ENCODE measurements around the gene NRCAM. TPM values are rescaled to one million over a fixed set of nuclear protein-coding genes. Genes with fewer than 3 reads are reported as not detected.

NRCAM gene
- total RNA-seq, 2 donors from 2014 or later = 17.9 to 28.2 TPM

DNA sequence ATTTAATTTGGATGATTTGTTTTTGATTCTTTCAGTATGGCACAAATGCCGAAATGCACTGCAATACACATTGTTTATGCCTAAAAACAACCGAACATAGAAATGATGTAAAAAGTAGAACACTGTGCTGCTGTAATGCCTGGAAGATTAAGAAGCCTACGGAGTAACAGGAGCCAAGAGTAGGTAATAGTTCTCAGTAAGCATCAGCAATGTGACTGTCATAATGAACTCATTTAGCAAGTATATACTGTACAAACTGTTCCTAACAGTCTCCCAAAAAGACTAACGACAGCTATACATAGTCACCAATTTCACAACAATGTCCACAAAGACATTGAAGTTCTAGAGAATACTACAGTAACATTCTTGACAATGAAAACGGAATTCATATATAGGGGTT lies 307.1 kb downstream of the NRCAM start:
- H3K36me3 ChIP-seq (ENCODE audit: control insufficient read depth, insufficient read depth, low read length) = no peaks in the 10 kb centered on the region
- WGBS, 2 experiments (ENCODE audit: insufficient coverage in 1 of 2, insufficient read length in 1 of 2) = 93 to 96% methylated on average over 3 to 5 of the region's 5 CpGs
- H3K27me3 Mint-ChIP-seq (ENCODE audit: insufficient read depth) = no peaks in the 10 kb centered on the region

DNA sequence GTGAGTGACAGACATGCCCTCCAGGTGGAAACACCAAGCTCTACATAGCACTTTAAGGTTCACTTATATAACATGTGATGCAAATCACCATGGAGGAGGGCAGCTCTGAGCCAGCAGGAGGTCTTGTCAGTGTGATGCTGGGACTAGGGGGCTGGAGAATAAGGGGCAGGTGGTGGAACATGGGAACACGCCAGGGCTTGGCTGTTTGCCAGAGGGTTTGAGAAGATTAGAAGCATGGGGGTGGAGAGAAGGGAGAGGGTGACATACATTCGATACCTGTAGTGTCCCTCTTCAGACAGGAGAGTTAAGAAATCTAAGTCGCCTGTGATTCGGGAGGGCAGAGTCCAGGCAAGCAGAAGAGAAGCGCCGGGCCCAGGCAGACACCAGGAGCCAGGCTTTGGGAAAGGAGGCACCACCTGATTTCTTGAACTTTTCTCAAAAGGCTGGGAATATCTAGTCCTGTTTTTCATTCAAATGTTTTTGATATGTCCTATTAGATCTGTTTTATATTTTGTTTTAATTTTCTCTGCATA lies 309.1 kb downstream of the NRCAM start:
- no peak overlapping the region for H3K4me3 ChIP-seq (ENCODE audit: low read length)
- no peaks in the 10 kb centered on the region for H3K27me3 ChIP-seq (ENCODE audit: control insufficient read depth, insufficient read depth, low read length, poor library complexity, severe bottlenecking)
- no peak overlapping the region for H3K9ac ChIP-seq (ENCODE audit: extremely low read depth, low read length, poor library complexity, severe bottlenecking)
- no peak overlapping the region for H3K4me3 Mint-ChIP-seq
- no peaks in the 10 kb centered on the region for H3K9me3 ChIP-seq (ENCODE audit: control insufficient read depth, low read length)
- peaks cover under 1% of the 10 kb centered on the region for H3K4me1 Mint-ChIP-seq
- no peak for DNase-seq
- H3K36me3 Mint-ChIP-seq (ENCODE audit: low read depth) = no peaks in the 10 kb centered on the region
- H3K9me3 Mint-ChIP-seq = no peaks in the 10 kb centered on the region
- no peaks in the 10 kb centered on the region for H3K4me1 ChIP-seq (ENCODE audit: control insufficient read depth, insufficient read depth, low read length)
- no peak overlapping the region for H3K27ac ChIP-seq (ENCODE audit: low read depth, low read length)
- TF ChIP-seq CTCF (conservative IDR thresholded peaks at IDR 0.05) = no peak
- H3K36me3 ChIP-seq (ENCODE audit: control insufficient read depth, insufficient read depth, low read length) = no peaks in the 10 kb centered on the region
- no peaks in the 10 kb centered on the region for H3K27me3 Mint-ChIP-seq (ENCODE audit: insufficient read depth)
- 88 to 94% methylated on average over 5 to 6 of the region's 6 CpGs for WGBS, 2 experiments (ENCODE audit: insufficient coverage in 1 of 2, insufficient read length in 1 of 2)
- H3K27ac Mint-ChIP-seq = no peak overlapping the region

More for the DNA sequence above, 307.1 kb downstream of the NRCAM start:
- H3K9ac ChIP-seq (ENCODE audit: extremely low read depth, low read length, poor library complexity, severe bottlenecking) = no peak overlapping the region
- no peak overlapping the region for H3K4me3 Mint-ChIP-seq
- no peak overlapping the region for H3K27ac ChIP-seq (ENCODE audit: low read depth, low read length)
- no peaks in the 10 kb centered on the region for H3K9me3 Mint-ChIP-seq
- no peaks in the 10 kb centered on the region for H3K4me1 ChIP-seq (ENCODE audit: control insufficient read depth, insufficient read depth, low read length)
- no peaks in the 10 kb centered on the region for H3K36me3 Mint-ChIP-seq (ENCODE audit: low read depth)
- TF ChIP-seq CTCF (conservative IDR thresholded peaks at IDR 0.05) = no peak
- H3K4me1 Mint-ChIP-seq = peaks cover 3% of the 10 kb centered on the region
- no peaks in the 10 kb centered on the region for H3K9me3 ChIP-seq (ENCODE audit: control insufficient read depth, low read length)
- H3K27ac Mint-ChIP-seq = no peak overlapping the region
- H3K4me3 ChIP-seq (ENCODE audit: low read length) = no peak overlapping the region
- H3K27me3 ChIP-seq (ENCODE audit: control insufficient read depth, insufficient read depth, low read length, poor library complexity, severe bottlenecking) = no peaks in the 10 kb centered on the region
- no peak for DNase-seq

GRCh38 chr7:108146070-108146842 lies 310.0 kb downstream of the NRCAM start:
- H3K4me3 Mint-ChIP-seq = no peak overlapping the region
- H3K4me1 ChIP-seq (ENCODE audit: control insufficient read depth, insufficient read depth, low read length) = no peaks in the 10 kb centered on the region
- H3K27ac Mint-ChIP-seq = no peak overlapping the region
- no peaks in the 10 kb centered on the region for H3K9me3 ChIP-seq (ENCODE audit: control insufficient read depth, low read length)
- 22 to 23% methylated on average over 7 to 12 of the region's 12 CpGs for WGBS, 2 experiments (ENCODE audit: insufficient coverage in 1 of 2, insufficient read length in 1 of 2)
- H3K9me3 Mint-ChIP-seq = no peaks in the 10 kb centered on the region
- no peaks in the 10 kb centered on the region for H3K4me1 Mint-ChIP-seq
- H3K27me3 ChIP-seq (ENCODE audit: control insufficient read depth, insufficient read depth, low read length, poor library complexity, severe bottlenecking) = no peaks in the 10 kb centered on the region
- no peaks in the 10 kb centered on the region for H3K36me3 ChIP-seq (ENCODE audit: control insufficient read depth, insufficient read depth, low read length)
- no peak overlapping the region for H3K27ac ChIP-seq (ENCODE audit: low read depth, low read length)
- TF ChIP-seq CTCF (conservative IDR thresholded peaks at IDR 0.05) = peak; percentile 97
- H3K9ac ChIP-seq (ENCODE audit: extremely low read depth, low read length, poor library complexity, severe bottlenecking) = no peak overlapping the region
- DNase-seq = peak; percentile 88
- H3K36me3 Mint-ChIP-seq (ENCODE audit: low read depth) = no peaks in the 10 kb centered on the region
- no peaks in the 10 kb centered on the region for H3K27me3 Mint-ChIP-seq (ENCODE audit: insufficient read depth)
- H3K4me3 ChIP-seq (ENCODE audit: low read length) = peak overlapping the region; percentile 71
